H1 (cell line): ENCODE data around the gene RPUSD4. TPM values are rescaled to one million over a fixed set of nuclear protein-coding genes. Genes with fewer than 3 reads are reported as not detected.

Source experiments
- CTCF ChIA-PET: fragments of 300-600 bp; sonication (Branson Sonifier 250); formaldehyde crosslinking; loops from one replicate; lab custom pipeline; 2021; ENCODE audit not compliant: partially characterized antibody; lab: Charles Lee
- POLR2A ChIA-PET: fragments of 300-600 bp; sonication (Branson Sonifier 250); formaldehyde crosslinking; loops from one replicate; lab custom pipeline; 2021; ENCODE audit warnings: inconsistent platforms; ENCODE audit not compliant: partially characterized antibody; lab: Charles Lee
- DNase-seq, 2 experiments: peaks; one replicate each; pipeline versions ENCODE4 v3.0.0 to v3.0.0-alpha.2; 2010 to 2022; ENCODE audit warnings: low spot score in 2 of 2, low read depth in 1 of 2, mixed read lengths in 1 of 2
- FAIRE-seq: peaks from 2 replicates; lab custom pipeline; 2011; peaks lifted over from hg19 to GRCh38; lab: Jason Lieb, UNC
- H2AFZ ChIP-seq: 2 replicates; pipeline ENCODE4 v1.8.1; 2012; ENCODE audit warnings: low read length, inconsistent platforms
- H2AK5ac ChIP-seq: 2 replicates; pipeline ENCODE4 v1.6.1; 2013; ENCODE audit warnings: low read depth, low read length
- H2BK120ac ChIP-seq: replicated peaks from 2 replicates; pipeline ENCODE3; 2013; ENCODE audit warnings: low read depth, low read length, inconsistent platforms
- H2BK12ac ChIP-seq: 2 replicates; pipeline ENCODE4 v1.6.1; 2013; ENCODE audit warnings: low read depth, low read length
- H2BK15ac ChIP-seq: 2 replicates; pipeline ENCODE4 v1.6.1; 2013; ENCODE audit warnings: low read length
- H2BK20ac ChIP-seq: 2 replicates; pipeline ENCODE4 v1.6.1; 2013; ENCODE audit warnings: low read length
- H2BK5ac ChIP-seq: 2 replicates; pipeline ENCODE4 v1.6.1; 2013; ENCODE audit warnings: low read depth, low read length
- H3K14ac ChIP-seq: 2 replicates; pipeline ENCODE4 v1.6.1; 2013; ENCODE audit warnings: inconsistent platforms; ENCODE audit not compliant: insufficient read length
- H3K18ac ChIP-seq: 2 replicates; pipeline ENCODE4 v1.6.1; 2013; ENCODE audit warnings: low read length; ENCODE audit errors: extremely low read depth
- H3K23ac ChIP-seq: 2 replicates; pipeline ENCODE4 v1.6.1; 2013; ENCODE audit warnings: inconsistent platforms; ENCODE audit not compliant: insufficient read length
- H3K23me2 ChIP-seq: 2 replicates; pipeline ENCODE4 v1.6.1; 2013; ENCODE audit warnings: low read depth, low read length
- H3K27ac ChIP-seq: 2 replicates; pipeline ENCODE4 v1.6.1; 2011; ENCODE audit warnings: low read depth, low read length, inconsistent platforms
- H3K27me3 ChIP-seq, 4 experiments: replicated peaks in 1 of 4; 1 replicate in 1 of 4; 2 replicates in 3 of 4; pipeline versions ENCODE4 v1.6.1 to v1.8.1; 2011 to 2013; ENCODE audit warnings: low read length in 3 of 4, mild to moderate bottlenecking in 3 of 4, inconsistent platforms in 2 of 4, mixed read lengths in 2 of 4, moderate library complexity in 1 of 4; ENCODE audit not compliant: control insufficient read depth in 3 of 4, insufficient read depth in 3 of 4; ENCODE audit errors: extremely low read depth in 1 of 4
- H3K36me3 ChIP-seq, 4 experiments: 2 replicates each; pipeline versions ENCODE4 v1.6.1 to v1.8.1; 2011 to 2013; ENCODE audit warnings: mild to moderate bottlenecking in 4 of 4, low read length in 3 of 4, moderate library complexity in 2 of 4, control low read depth in 1 of 4, inconsistent platforms in 1 of 4; ENCODE audit not compliant: insufficient read depth in 4 of 4, control insufficient read depth in 2 of 4
- H3K4ac ChIP-seq: replicated peaks from 2 replicates; pipeline ENCODE3; 2013; ENCODE audit warnings: low read length, low read depth, mixed read lengths, inconsistent platforms; ENCODE audit not compliant: insufficient read length
- H3K4me1 ChIP-seq, 4 experiments: replicated peaks in 1 of 4; 1 replicate in 1 of 4; 2 replicates in 3 of 4; pipeline versions ENCODE4 v1.6.1 to v1.8.1; 2011 to 2013; ENCODE audit warnings: low read length in 3 of 4, inconsistent platforms in 2 of 4, mixed read lengths in 1 of 4; ENCODE audit not compliant: insufficient read depth in 4 of 4, control insufficient read depth in 3 of 4
- H3K4me2 ChIP-seq, 2 experiments: 2 replicates each; pipeline versions ENCODE4 v1.6.1 to v1.8.1; 2011 to 2013; ENCODE audit warnings: low read depth in 2 of 2, low read length in 2 of 2, control low read depth in 1 of 2, inconsistent platforms in 1 of 2, mild to moderate bottlenecking in 1 of 2; ENCODE audit not compliant: insufficient read depth in 1 of 2
- H3K4me3 ChIP-seq, 4 experiments: fragments of 200-600, 300-600 bp in 1 of 4; sonication (generic), shearing (Covaris generic), sonication (Bioruptor Twin) in 1 of 4; 2 replicates each; pipeline versions ENCODE4 v1.5.1 to v1.8.1; 2011 to 2016; ENCODE audit warnings: low read length in 4 of 4, low read depth in 3 of 4, control low read depth in 2 of 4, inconsistent platforms in 2 of 4, mild to moderate bottlenecking in 2 of 4, mixed read lengths in 1 of 4, moderate library complexity in 1 of 4; ENCODE audit not compliant: insufficient read depth in 2 of 4; ENCODE audit errors: extremely low read depth in 1 of 4
- H3K56ac ChIP-seq: replicated peaks from 2 replicates; pipeline ENCODE3; 2013; ENCODE audit warnings: low read depth, mild to moderate bottlenecking, mixed read lengths, low read length, inconsistent platforms; ENCODE audit not compliant: insufficient read length
- H3K79me1 ChIP-seq: 2 replicates; pipeline ENCODE4 v1.6.1; 2013; ENCODE audit warnings: low read depth, low read length, control low read depth
- H3K79me2 ChIP-seq, 2 experiments: 2 replicates each; pipeline versions ENCODE4 v1.6.1 to v1.8.1; 2012 to 2013; ENCODE audit warnings: low read length in 2 of 2, mild to moderate bottlenecking in 2 of 2, inconsistent platforms in 1 of 2; ENCODE audit not compliant: insufficient read depth in 2 of 2, control insufficient read depth in 1 of 2
- H3K9ac ChIP-seq, 4 experiments: replicated peaks in 1 of 4; 1 replicate in 1 of 4; 2 replicates in 3 of 4; pipeline versions ENCODE4 v1.6.1 to v1.8.1; 2011 to 2013; ENCODE audit warnings: low read depth in 3 of 4, low read length in 3 of 4, control low read depth in 2 of 4, mild to moderate bottlenecking in 2 of 4, moderate library complexity in 2 of 4, inconsistent platforms in 1 of 4; ENCODE audit errors: extremely low read depth in 1 of 4
- H3K9me3 ChIP-seq, 2 experiments: 2 replicates each; pipeline versions ENCODE4 v1.6.1 to v1.8.1; 2012 to 2013; ENCODE audit warnings: mild to moderate bottlenecking in 2 of 2, moderate library complexity in 2 of 2, control low read depth in 1 of 2, inconsistent platforms in 1 of 2, low read depth in 1 of 2, low read length in 1 of 2, mixed read lengths in 1 of 2; ENCODE audit not compliant: insufficient read depth in 2 of 2
- H4K20me1 ChIP-seq, 2 experiments: replicated peaks in 1 of 2; 2 replicates each; pipeline versions ENCODE3 to v1.8.1; 2011 to 2013; ENCODE audit warnings: inconsistent platforms in 2 of 2, low read length in 2 of 2, mild to moderate bottlenecking in 1 of 2; ENCODE audit not compliant: insufficient read depth in 2 of 2, control insufficient read depth in 1 of 2
- H4K5ac ChIP-seq: 2 replicates; pipeline ENCODE4 v1.6.1; 2013; ENCODE audit warnings: low read length, low read depth, mixed read lengths, inconsistent platforms; ENCODE audit not compliant: insufficient read length
- H4K8ac ChIP-seq: 2 replicates; pipeline ENCODE4 v1.8.0; 2013; ENCODE audit warnings: mild to moderate bottlenecking, moderate library complexity, low read length, inconsistent platforms; ENCODE audit not compliant: insufficient read depth; ENCODE audit errors: extremely low read depth
- H4K91ac ChIP-seq: replicated peaks from 2 replicates; pipeline ENCODE3; 2013; ENCODE audit warnings: low read length, mixed read lengths, inconsistent platforms; ENCODE audit not compliant: insufficient read length
- ASH2L ChIP-seq: fragments of 200-600, 300-600 bp; sonication (generic); IDR thresholded peaks from one replicate; pipeline ENCODE4 v1.7.1; 2017; ENCODE audit warnings: low read length
- BCL11A ChIP-seq, 2 experiments: IDR thresholded peaks; one replicate each; pipeline ENCODE4 v1.6.1; 2011; ENCODE audit warnings: low read depth in 2 of 2, low read length in 2 of 2, mild to moderate bottlenecking in 2 of 2
- CHD1 ChIP-seq: IDR thresholded peaks from 2 replicates; pipeline ENCODE4 v1.6.1; 2012; ENCODE audit warnings: low read depth, low read length, improper control_type of control experiment
- EGR1 ChIP-seq: IDR thresholded peaks from 2 replicates; pipeline ENCODE4 v1.6.1; 2011; ENCODE audit warnings: low read depth, low read length, borderline replicate concordance
- HDAC2 ChIP-seq, 2 experiments: fragments of 300-600 bp in 1 of 2; sonication (generic) in 1 of 2; IDR thresholded peaks; 2 replicates each; pipeline ENCODE4 v1.6.1; 2011 to 2012; ENCODE audit warnings: low read depth in 2 of 2, low read length in 2 of 2, mild to moderate bottlenecking in 2 of 2, moderate library complexity in 2 of 2, borderline replicate concordance in 1 of 2, inconsistent platforms in 1 of 2
- JUND ChIP-seq: IDR thresholded peaks from 2 replicates; pipeline ENCODE4 v1.6.1; 2011; ENCODE audit warnings: mild to moderate bottlenecking, improper control_type of control experiment, low read length
- POLR2AphosphoS5 ChIP-seq: IDR thresholded peaks from 2 replicates; pipeline ENCODE4 v1.6.1; 2011; ENCODE audit warnings: low read depth, low read length
- RXRA ChIP-seq: IDR thresholded peaks from 2 replicates; pipeline ENCODE4 v1.6.1; 2011; ENCODE audit warnings: low read depth, mild to moderate bottlenecking, low read length, moderate library complexity; ENCODE audit not compliant: insufficient read depth
- TCF12 ChIP-seq: IDR thresholded peaks from 2 replicates; pipeline ENCODE4 v1.6.1; 2011; ENCODE audit warnings: low read depth, mild to moderate bottlenecking, low read length
- TEAD4 ChIP-seq: IDR thresholded peaks from 2 replicates; pipeline ENCODE4 v1.6.1; 2012; ENCODE audit warnings: low read depth, low read length, inconsistent platforms, mixed read lengths
- YY1 ChIP-seq: IDR thresholded peaks from 2 replicates; pipeline ENCODE4 v1.6.1; 2011; ENCODE audit warnings: low read depth, mild to moderate bottlenecking, low read length
- WGBS, 2 experiments: shearing (Covaris generic) in 1 of 2; methylation state at CpG; one replicate each; pipeline versions ENCODE4 v1.1.6 to v1.1.7; 2013 to 2015; ENCODE audit warnings: low lambda C conversion rate in 2 of 2, mixed read lengths in 2 of 2, inconsistent platforms in 1 of 2, low coverage in 1 of 2, missing lambda C conversion rate in 1 of 2; ENCODE audit not compliant: insufficient replicate concordance in 2 of 2, insufficient coverage in 1 of 2, insufficient read length in 1 of 2; ENCODE audit errors: extremely low coverage in 1 of 2, missing lambda C conversion rate in 1 of 2; 5-methylcytosine and 5-hydroxymethylcytosine counted together
- polyA plus RNA-seq, 7 experiments: library from polyadenylated mRNA; depleted of rRNA in 3 of 7; stranded (reverse) in 5 of 7; unstranded in 2 of 7; fragments of >200 nt in 5 of 7; fragments of 200-250 nt in 2 of 7; gene quantifications; 1 replicate in 5 of 7; 2 replicates in 1 of 7; 4 replicates in 1 of 7; pipeline versions ENCODE4 v1.2.1 to v1.2.3, GENCODE V29; 2011 to 2013; ENCODE audit warnings: missing spikeins in 2 of 7, mixed read lengths in 2 of 7
- total RNA-seq: library from RNA; stranded (reverse); fragmentation: NEBNext Ultra II Directional; extraction: Animal tissue kit (Norgen Biotek cat#: 25700); gene quantifications from 2 replicates; pipeline ENCODE4 v1.2.1, GENCODE V29; 2021

The RPUSD4 gene
- total and polyA plus RNA-seq, 2 of the 8 experiments (the other 6 are each of a cell fraction or from before 2014, with no cell fraction given) = 36.1 to 50.7 TPM

- ChIA-PET POLR2A (no interaction called here), CTCF (no interaction called here)
- no peak overlapping the region for H3K27ac ChIP-seq
- no peak overlapping the region for H3K14ac ChIP-seq
- no peak overlapping the region for H3K56ac ChIP-seq
- H3K4me1 ChIP-seq = no peaks in the 10 kb centered on the region
- H4K91ac ChIP-seq = no peak overlapping the region
- H2AK5ac ChIP-seq = no peak overlapping the region
- H4K20me1 ChIP-seq = peaks cover 0 to 3% of the 10 kb centered on the region in 2 experiments
- peaks cover 9% of the 10 kb centered on the region for H3K79me1 ChIP-seq
- H4K8ac ChIP-seq = no peak overlapping the region
- H3K4ac ChIP-seq = no peak overlapping the region
- H4K5ac ChIP-seq = no peak overlapping the region
- H3K23ac ChIP-seq = no peak overlapping the region
- WGBS, 2 experiments = 95% methylated on average over 11 of the region's 15 CpGs; no CpG with 5 or more reads in 1 of the 2 experiments
- no peaks in the 10 kb centered on the region for H3K23me2 ChIP-seq
- H3K9ac ChIP-seq = no peak overlapping the region
- H2BK12ac ChIP-seq = no peak overlapping the region
- no peaks in the 10 kb centered on the region for H3K9me3 ChIP-seq
- H2BK20ac ChIP-seq = no peak overlapping the region
- H2BK120ac ChIP-seq = no peak overlapping the region
- H3K27me3 ChIP-seq = no peaks in the 10 kb centered on the region
- FAIRE-seq (no peak), DNase-seq (no peak)
- H3K18ac ChIP-seq = no peak overlapping the region
- no peak overlapping the region for H3K4me3 ChIP-seq
- peaks cover 3 to 58% of the 10 kb centered on the region in 2 experiments; a peak in 3 of 4 replicates for H3K79me2 ChIP-seq
- H2BK5ac ChIP-seq = no peak overlapping the region
- peaks cover 0 to 6% (median 2%) of the 10 kb centered on the region in 4 experiments; a peak in 2 of 8 replicates for H3K36me3 ChIP-seq
- H3K4me2 ChIP-seq = no peak overlapping the region
- H2AFZ ChIP-seq = no peak overlapping the region
- H2BK15ac ChIP-seq = no peak overlapping the region
- TF ChIP-seq TEAD4 (no peak), HDAC2 (IDR thresholded peaks at IDR 0.05; ENCODE audit: borderline replicate concordance in 1 of 2, low read depth in 2 of 2, low read length in 2 of 2) (no peak), RXRA (no peak), ASH2L (no peak), EGR1 (no peak), JUND (no peak), POLR2AphosphoS5 (no peak), CHD1 (no peak), YY1 (no peak), TCF12 (no peak), BCL11A (IDR thresholded peaks at IDR 0.05; ENCODE audit: low read depth in 2 of 2, low read length in 2 of 2) (no peak)
These were observed 15.1 kb upstream of the RPUSD4 start for GRCh38 chr11:126226334-126227084.
